HepG2 (cell line): ENCODE data around the gene NMU. TPM values are rescaled to one million over a fixed set of nuclear protein-coding genes. Genes with fewer than 3 reads are reported as not detected.

Experiments used
- ARNT ChIP-seq: fragments of 450-650 bp; IDR thresholded peaks from 2 replicates; pipeline ENCODE4 v1.6.1; 2017
- ETV5 ChIP-seq: IDR thresholded peaks from 2 replicates; pipeline ENCODE4 v1.6.1; 2018; ENCODE audit warnings: missing biosample characterization, missing genetic modification reagents, inconsistent platforms, borderline replicate concordance
- HNRNPLL ChIP-seq: fragments of 200-400 bp; formaldehyde crosslinking; IDR thresholded peaks from 2 replicates; pipeline ENCODE4 v1.6.1; 2017; ENCODE audit warnings: mild to moderate bottlenecking, low read depth, low read length; ENCODE audit not compliant: poor library complexity, severe bottlenecking
- KDM3A ChIP-seq: IDR thresholded peaks from 2 replicates; pipeline ENCODE4 v1.6.1; 2018; ENCODE audit warnings: low read depth, missing compliant biosample characterization
- NONO ChIP-seq, 2 experiments: fragments of 450-650 bp in 1 of 2; sonication (generic) in 1 of 2; formaldehyde crosslinking in 1 of 2; IDR thresholded peaks in 1 of 2; conservative IDR thresholded peaks in 1 of 2; 2 replicates each; pipeline versions ENCODE4 v1.6.1 to v1.8.0; 2017 to 2022; ENCODE audit warnings: mild to moderate bottlenecking in 1 of 2, missing genetic modification reagents in 1 of 2, moderate library complexity in 1 of 2
- NR2F2 ChIP-seq: IDR thresholded peaks from 2 replicates; pipeline ENCODE4 v1.6.1; 2012; ENCODE audit warnings: low read depth, inconsistent platforms, borderline replicate concordance
- SMAD3 ChIP-seq: sonication (generic); formaldehyde crosslinking; IDR thresholded peaks from 2 replicates; pipeline ENCODE4 v1.4.0; 2020; ENCODE audit warnings: missing genetic modification reagents
- SSRP1 ChIP-seq: IDR thresholded peaks from 2 replicates; pipeline ENCODE4 v1.6.1; 2016; ENCODE audit warnings: control low read depth
- ZFP36 ChIP-seq: fragments of 150-350 bp; IDR thresholded peaks from 2 replicates; pipeline ENCODE4 v1.6.1; 2018; ENCODE audit warnings: borderline replicate concordance, low read length, low read depth; ENCODE audit not compliant: partially characterized antibody
- ZIK1 ChIP-seq: sonication (generic); formaldehyde crosslinking; IDR thresholded peaks from 2 replicates; pipeline ENCODE4 v1.5.0; 2020; ENCODE audit warnings: mild to moderate bottlenecking, low read depth, missing genetic modification reagents, borderline replicate concordance
- ZNF264 ChIP-seq: sonication (generic); formaldehyde crosslinking; IDR thresholded peaks from 2 replicates; pipeline ENCODE4 v1.4.0; 2020; ENCODE audit warnings: missing genetic modification reagents
- ZSCAN29 ChIP-seq: sonication (generic); formaldehyde crosslinking; conservative IDR thresholded peaks from 2 replicates; pipeline ENCODE4 v1.4.0; 2020; ENCODE audit warnings: mild to moderate bottlenecking, missing genetic modification reagents
- polyA plus RNA-seq, 8 experiments: library from polyadenylated mRNA; depleted of rRNA in 3 of 8; stranded (reverse) in 7 of 8; unstranded in 1 of 8; fragments of >200 nt; fragmentation: Illumina TruSeq in 4 of 8; extraction: Trizol in 4 of 8; gene quantifications; 2 replicates each; pipeline versions ENCODE4 v1.2.1 to v1.2.3, GENCODE V29; 2011 to 2016; ENCODE audit warnings: low read depth in 4 of 8, missing spikeins in 1 of 8, mixed read lengths in 1 of 8; ENCODE audit not compliant: insufficient read depth in 1 of 8
- total RNA-seq, 5 experiments: library from RNA; depleted of rRNA; stranded (reverse); fragments of >200 nt; fragmentation: Illumina TruSeq; extraction: Trizol; gene quantifications; 2 replicates each; pipeline ENCODE4 v1.2.3, GENCODE V29; 2016; ENCODE audit warnings: low read depth in 1 of 5
- TF ChIP-seq, protein P1 (sequence below): sonication (generic); formaldehyde crosslinking; IDR thresholded peaks from one replicate; pipeline ENCODE4 v1.5.1; 2020; ENCODE audit warnings: mild to moderate bottlenecking, missing genetic modification reagents; ENCODE audit errors: not compliant biosample characterization
- TF ChIP-seq, protein P2 (sequence below): IDR thresholded peaks from 2 replicates; pipeline ENCODE4 v1.6.1; 2016; ENCODE audit warnings: missing biosample characterization, missing genetic modification reagents, low read depth
- TF ChIP-seq, protein P3 (sequence below): sonication (generic); formaldehyde crosslinking; IDR thresholded peaks from 2 replicates; pipeline ENCODE4 v1.4.0; 2020; ENCODE audit warnings: missing genetic modification reagents
- TF ChIP-seq, protein P4 (sequence below): sonication (generic); formaldehyde crosslinking; IDR thresholded peaks from 2 replicates; pipeline ENCODE4 v1.4.0; 2020; ENCODE audit warnings: low read depth, mild to moderate bottlenecking, missing genetic modification reagents

Gene NMU
- total and polyA plus RNA-seq, 2 of the 13 experiments (the other 11 are each of a cell fraction or from before 2014, with no cell fraction given) = not detected

DNA sequence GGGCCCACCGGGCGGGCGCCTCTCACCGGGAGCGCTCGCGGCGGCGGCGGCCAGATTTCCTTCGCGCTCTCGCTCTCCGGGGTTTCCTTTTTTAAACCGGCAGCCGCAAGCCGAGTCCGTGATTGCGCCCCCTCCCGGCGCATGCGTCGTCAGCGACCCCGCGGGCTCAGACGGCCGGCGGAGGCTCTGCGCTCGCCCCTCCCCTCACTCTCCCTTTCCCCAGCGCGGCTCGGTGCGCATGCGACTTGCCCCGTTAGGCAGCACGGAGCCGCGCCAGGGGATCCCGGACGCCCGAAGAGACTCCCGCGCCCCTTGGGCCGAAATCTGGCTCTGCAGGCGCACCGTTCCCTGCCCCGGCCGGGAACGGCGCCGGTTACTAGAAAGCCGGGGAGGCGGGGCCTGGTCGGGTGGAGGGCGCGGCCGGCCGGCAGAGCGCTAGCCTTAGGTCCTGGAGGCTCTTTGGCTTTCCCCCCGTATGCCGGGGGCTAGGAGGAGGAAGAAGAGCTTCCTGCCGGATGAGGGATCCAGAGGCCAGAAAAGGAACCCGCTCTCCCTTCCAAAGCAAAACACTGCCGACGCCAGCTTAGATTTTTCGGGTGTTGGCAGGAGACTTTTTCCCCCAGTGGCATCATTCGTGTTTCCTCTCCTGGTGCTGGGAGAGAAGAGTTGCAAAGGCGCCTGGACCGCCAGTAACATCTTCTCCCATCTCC is 89.2 kb downstream of the NMU start, which contains the start of gene CLOCK (continued):
- TF ChIP-seq SSRP1 (CRISPR knock-in tag) (no peak), NR2F2 (no peak), KDM3A (CRISPR knock-in tag) (no peak), ETV5 (CRISPR knock-in tag) (0 out of 2 replicates have a peak, but pooled peaks have one; percentile 26), ZFP36 (no peak), HNRNPLL (peak; percentile 83), ARNT (no peak), NONO (IDR thresholded peaks at IDR 0.05) (no peak), NONO (CRISPR knock-in tag; conservative IDR thresholded peaks at IDR 0.05) (no peak), SMAD3 (CRISPR knock-in tag) (0 out of 2 replicates have a peak, but pooled peaks have one; percentile 15), ZIK1 (CRISPR knock-in tag) (no peak), ZNF264 (CRISPR knock-in tag) (no peak), ZSCAN29 (CRISPR knock-in tag) (no peak)
- TF ChIP-seq, protein P1, sequence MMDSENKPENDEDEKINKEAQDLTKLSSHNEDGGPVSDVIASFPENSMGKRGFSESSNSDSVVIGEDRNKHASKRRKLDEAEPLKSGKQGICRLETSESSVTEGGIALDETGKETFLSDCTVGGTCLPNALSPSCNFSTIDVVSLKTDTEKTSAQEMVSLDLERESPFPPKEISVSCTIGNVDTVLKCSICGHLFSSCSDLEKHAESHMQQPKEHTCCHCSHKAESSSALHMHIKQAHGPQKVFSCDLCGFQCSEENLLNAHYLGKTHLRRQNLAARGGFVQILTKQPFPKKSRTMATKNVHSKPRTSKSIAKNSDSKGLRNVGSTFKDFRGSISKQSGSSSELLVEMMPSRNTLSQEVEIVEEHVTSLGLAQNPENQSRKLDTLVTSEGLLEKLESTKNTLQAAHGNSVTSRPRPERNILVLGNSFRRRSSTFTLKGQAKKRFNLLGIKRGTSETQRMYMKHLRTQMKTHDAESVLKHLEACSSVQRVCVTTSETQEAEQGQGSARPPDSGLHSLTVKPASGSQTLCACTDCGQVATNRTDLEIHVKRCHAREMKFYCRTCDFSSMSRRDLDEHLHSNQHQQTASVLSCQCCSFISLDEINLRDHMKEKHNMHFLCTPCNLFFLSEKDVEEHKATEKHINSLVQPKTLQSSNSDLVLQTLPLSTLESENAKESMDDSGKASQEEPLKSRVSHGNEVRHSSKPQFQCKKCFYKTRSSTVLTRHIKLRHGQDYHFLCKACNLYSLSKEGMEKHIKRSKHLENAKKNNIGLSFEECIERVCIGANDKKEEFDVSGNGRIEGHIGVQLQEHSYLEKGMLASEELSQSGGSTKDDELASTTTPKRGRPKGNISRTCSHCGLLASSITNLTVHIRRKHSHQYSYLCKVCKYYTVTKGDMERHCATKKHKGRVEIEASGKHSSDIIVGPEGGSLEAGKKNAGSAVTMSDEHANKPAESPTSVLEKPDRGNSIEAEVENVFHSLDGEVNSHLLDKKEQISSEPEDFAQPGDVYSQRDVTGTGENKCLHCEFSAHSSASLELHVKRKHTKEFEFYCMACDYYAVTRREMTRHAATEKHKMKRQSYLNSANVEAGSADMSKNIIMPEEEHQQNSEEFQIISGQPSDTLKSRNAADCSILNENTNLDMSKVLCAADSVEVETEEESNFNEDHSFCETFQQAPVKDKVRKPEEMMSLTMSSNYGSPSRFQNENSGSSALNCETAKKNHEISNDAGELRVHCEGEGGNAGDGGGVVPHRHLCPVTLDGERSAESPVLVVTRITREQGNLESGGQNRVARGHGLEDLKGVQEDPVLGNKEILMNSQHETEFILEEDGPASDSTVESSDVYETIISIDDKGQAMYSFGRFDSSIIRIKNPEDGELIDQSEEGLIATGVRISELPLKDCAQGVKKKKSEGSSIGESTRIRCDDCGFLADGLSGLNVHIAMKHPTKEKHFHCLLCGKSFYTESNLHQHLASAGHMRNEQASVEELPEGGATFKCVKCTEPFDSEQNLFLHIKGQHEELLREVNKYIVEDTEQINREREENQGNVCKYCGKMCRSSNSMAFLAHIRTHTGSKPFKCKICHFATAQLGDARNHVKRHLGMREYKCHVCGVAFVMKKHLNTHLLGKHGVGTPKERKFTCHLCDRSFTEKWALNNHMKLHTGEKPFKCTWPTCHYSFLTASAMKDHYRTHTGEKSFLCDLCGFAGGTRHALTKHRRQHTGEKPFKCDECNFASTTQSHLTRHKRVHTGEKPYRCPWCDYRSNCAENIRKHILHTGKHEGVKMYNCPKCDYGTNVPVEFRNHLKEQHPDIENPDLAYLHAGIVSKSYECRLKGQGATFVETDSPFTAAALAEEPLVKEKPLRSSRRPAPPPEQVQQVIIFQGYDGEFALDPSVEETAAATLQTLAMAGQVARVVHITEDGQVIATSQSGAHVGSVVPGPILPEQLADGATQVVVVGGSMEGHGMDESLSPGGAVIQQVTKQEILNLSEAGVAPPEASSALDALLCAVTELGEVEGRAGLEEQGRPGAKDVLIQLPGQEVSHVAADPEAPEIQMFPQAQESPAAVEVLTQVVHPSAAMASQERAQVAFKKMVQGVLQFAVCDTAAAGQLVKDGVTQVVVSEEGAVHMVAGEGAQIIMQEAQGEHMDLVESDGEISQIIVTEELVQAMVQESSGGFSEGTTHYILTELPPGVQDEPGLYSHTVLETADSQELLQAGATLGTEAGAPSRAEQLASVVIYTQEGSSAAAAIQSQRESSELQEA (CRISPR knock-in tag) = no peak
- TF ChIP-seq, protein P2, sequence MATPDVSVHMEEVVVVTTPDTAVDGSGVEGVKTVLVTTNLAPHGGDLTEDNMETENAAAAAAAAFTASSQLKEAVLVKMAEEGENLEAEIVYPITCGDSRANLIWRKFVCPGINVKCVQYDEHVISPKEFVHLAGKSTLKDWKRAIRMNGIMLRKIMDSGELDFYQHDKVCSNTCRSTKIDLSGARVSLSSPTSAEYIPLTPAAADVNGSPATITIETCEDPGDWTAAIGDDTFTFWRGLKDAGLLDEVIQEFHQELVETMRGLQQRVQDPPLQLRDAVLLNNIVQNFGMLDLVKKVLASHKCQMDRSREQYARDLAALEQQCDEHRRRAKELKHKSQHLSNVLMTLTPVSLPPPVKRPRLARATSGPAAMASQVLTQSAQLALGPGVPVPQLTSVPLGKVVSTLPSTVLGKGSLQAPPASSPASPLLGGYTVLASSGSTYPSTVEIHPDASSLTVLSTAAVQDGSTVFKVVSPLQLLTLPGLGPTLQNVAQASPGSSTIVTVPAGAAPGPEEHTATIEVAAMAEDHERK (CRISPR knock-in tag) = no peak
- TF ChIP-seq, protein P3, sequence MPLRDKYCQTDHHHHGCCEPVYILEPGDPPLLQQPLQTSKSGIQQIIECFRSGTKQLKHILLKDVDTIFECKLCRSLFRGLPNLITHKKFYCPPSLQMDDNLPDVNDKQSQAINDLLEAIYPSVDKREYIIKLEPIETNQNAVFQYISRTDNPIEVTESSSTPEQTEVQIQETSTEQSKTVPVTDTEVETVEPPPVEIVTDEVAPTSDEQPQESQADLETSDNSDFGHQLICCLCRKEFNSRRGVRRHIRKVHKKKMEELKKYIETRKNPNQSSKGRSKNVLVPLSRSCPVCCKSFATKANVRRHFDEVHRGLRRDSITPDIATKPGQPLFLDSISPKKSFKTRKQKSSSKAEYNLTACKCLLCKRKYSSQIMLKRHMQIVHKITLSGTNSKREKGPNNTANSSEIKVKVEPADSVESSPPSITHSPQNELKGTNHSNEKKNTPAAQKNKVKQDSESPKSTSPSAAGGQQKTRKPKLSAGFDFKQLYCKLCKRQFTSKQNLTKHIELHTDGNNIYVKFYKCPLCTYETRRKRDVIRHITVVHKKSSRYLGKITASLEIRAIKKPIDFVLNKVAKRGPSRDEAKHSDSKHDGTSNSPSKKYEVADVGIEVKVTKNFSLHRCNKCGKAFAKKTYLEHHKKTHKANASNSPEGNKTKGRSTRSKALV = peak; percentile 68; the same call in 1 of the 2 replicates
- TF ChIP-seq, protein P4, sequence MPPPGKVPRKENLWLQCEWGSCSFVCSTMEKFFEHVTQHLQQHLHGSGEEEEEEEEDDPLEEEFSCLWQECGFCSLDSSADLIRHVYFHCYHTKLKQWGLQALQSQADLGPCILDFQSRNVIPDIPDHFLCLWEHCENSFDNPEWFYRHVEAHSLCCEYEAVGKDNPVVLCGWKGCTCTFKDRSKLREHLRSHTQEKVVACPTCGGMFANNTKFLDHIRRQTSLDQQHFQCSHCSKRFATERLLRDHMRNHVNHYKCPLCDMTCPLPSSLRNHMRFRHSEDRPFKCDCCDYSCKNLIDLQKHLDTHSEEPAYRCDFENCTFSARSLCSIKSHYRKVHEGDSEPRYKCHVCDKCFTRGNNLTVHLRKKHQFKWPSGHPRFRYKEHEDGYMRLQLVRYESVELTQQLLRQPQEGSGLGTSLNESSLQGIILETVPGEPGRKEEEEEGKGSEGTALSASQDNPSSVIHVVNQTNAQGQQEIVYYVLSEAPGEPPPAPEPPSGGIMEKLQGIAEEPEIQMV (CRISPR knock-in tag) = no peak
